ENCODE data around the gene ABHD1. TPM values are rescaled to one million over a fixed set of nuclear protein-coding genes. Genes with fewer than 3 reads are reported as not detected.
A peak's percentile ranks its signal among the peaks of the same experiment; 100 is the strongest.

The ABHD1 gene
- total RNA-seq, 5 donors from 2014 or later (not counting 1 experiment from before 2014, with no cell fraction given): 0.66 to 1.4 (median 1.2) TPM

GRCh38 chr2:27148801-27149439, 25.3 kb downstream of the ABHD1 start, which contains the start of gene TCF23:
Gene TCF23, plus strand, starts transcription at chr2:27149004. Its CDS starts 130 bp downstream, at chr2:27149134.
- H3K36me3 Mint-ChIP-seq: no peaks in the 10 kb centered on the region
- H3K4me3 ChIP-seq (ENCODE audit: control insufficient read depth in 1 of 2, extremely low read depth in 1 of 2, low read length in 1 of 2): no peak within 1 kb of the TSS

DNA sequence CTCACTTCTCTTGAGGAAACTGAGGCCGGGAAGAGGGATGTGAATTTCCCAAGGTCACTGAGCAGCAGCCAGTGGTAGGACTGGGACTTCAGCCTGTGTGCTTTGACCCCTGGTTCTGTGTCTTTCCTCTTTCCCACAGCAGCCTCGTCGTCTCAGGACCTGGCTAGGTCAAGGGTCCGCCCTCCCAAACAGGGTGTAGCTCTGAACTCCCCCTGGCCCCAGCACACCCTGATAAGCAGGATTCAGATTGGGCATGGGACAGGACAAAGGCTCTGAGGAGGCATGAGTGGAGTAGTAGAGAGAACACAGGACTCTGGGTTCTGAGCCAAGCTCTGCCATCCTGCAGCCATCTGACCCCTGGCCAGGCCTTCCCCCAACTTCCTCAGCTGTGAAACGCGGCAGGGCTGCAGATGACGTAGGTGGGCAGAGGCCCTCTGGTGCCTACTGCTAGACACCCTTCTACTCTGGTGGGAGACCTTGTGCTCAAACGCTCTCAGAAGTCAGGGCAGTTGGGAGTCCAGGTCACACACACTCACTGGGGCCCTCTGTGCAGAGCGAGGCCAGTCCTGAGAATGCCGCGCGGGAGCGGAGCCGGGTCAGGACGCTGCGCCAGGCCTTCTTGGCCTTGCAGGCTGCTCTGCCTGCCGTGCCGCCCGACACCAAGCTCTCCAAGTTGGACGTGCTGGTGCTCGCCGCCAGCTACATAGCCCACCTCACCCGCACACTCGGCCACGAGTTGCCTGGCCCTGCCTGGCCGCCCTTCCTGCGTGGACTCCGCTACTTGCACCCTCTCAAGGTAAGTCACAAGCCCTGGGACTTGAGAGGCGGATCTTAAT, 26.2 kb downstream of the ABHD1 start:
- DNase-seq (no peak), ATAC-seq (replicated peaks in 1 of 4) (no peak)
- Histone ChIP-seq H3K4me1 (ENCODE audit: control insufficient read depth in 1 of 2, extremely low read depth in 1 of 2, insufficient read depth in 2 of 2, low read length in 2 of 2) (no peaks in the 10 kb centered on the region), H3K4me3 (ENCODE audit: control insufficient read depth in 1 of 2, extremely low read depth in 1 of 2, low read length in 1 of 2) (no peak overlapping the region), H3K27me3 (replicated peaks in 1 of 2; ENCODE audit: control insufficient read depth in 2 of 2, extremely low read depth in 1 of 2, insufficient read depth in 2 of 2, low read length in 1 of 2) (peaks cover 0 to 37% of the 10 kb centered on the region in 2 experiments), H3K36me3 (ENCODE audit: control insufficient read depth in 2 of 2, extremely low read depth in 1 of 2, insufficient read depth in 1 of 2, low read length in 1 of 2) (no peaks in the 10 kb centered on the region), H3K27ac (ENCODE audit: low read length) (no peak overlapping the region), H3K9me3 (no peaks in the 10 kb centered on the region)
- H3K36me3 Mint-ChIP-seq: no peaks in the 10 kb centered on the region
- H3K4me1 Mint-ChIP-seq: no peaks in the 10 kb centered on the region
- H3K27ac Mint-ChIP-seq: no peak overlapping the region
- peaks cover 4 to 12% of the 10 kb centered on the region in 2 donors for H3K27me3 Mint-ChIP-seq
- no peak overlapping the region for H3K4me3 Mint-ChIP-seq
- no peaks in the 10 kb centered on the region for H3K9me3 Mint-ChIP-seq
- ChIA-PET CTCF (no interaction called here), POLR2A (no interaction called here)
- WGBS (ENCODE audit: insufficient coverage): 87% methylated on average over 19 of the region's 29 CpGs

More at GRCh38 chr2:27148801-27149439, 25.3 kb downstream of the ABHD1 start, which contains the start of gene TCF23:
- ChIA-PET POLR2A (no interaction called here), CTCF (no interaction called here)
- H3K27me3 Mint-ChIP-seq: peaks cover 4 to 12% of the 10 kb centered on the region in 2 donors
- no peaks in the 10 kb centered on the region for H3K4me1 Mint-ChIP-seq
- H3K36me3 ChIP-seq (ENCODE audit: control insufficient read depth in 2 of 2, extremely low read depth in 1 of 2, insufficient read depth in 1 of 2, low read length in 1 of 2): no peaks in the 10 kb centered on the region
- WGBS (ENCODE audit: insufficient coverage): 79% methylated on average over 8 of the region's 12 CpGs
- H3K27ac Mint-ChIP-seq: peak within 1 kb of the TSS in 1 of 2 donors; percentile 39
- H3K27me3 ChIP-seq (replicated peaks in 1 of 2; ENCODE audit: control insufficient read depth in 2 of 2, extremely low read depth in 1 of 2, insufficient read depth in 2 of 2, low read length in 1 of 2): peaks cover 0 to 33% of the 10 kb centered on the region in 2 experiments
- ATAC-seq (replicated peaks in 1 of 4): no peak
- H3K4me1 ChIP-seq (ENCODE audit: control insufficient read depth in 1 of 2, extremely low read depth in 1 of 2, insufficient read depth in 2 of 2, low read length in 2 of 2): no peaks in the 10 kb centered on the region
- no peak within 1 kb of the TSS for H3K27ac ChIP-seq (ENCODE audit: low read length)
- DNase-seq: no peak
- no peaks in the 10 kb centered on the region for H3K9me3 ChIP-seq
- no peak within 1 kb of the TSS for H3K4me3 Mint-ChIP-seq
- H3K9me3 Mint-ChIP-seq: no peaks in the 10 kb centered on the region

DNA sequence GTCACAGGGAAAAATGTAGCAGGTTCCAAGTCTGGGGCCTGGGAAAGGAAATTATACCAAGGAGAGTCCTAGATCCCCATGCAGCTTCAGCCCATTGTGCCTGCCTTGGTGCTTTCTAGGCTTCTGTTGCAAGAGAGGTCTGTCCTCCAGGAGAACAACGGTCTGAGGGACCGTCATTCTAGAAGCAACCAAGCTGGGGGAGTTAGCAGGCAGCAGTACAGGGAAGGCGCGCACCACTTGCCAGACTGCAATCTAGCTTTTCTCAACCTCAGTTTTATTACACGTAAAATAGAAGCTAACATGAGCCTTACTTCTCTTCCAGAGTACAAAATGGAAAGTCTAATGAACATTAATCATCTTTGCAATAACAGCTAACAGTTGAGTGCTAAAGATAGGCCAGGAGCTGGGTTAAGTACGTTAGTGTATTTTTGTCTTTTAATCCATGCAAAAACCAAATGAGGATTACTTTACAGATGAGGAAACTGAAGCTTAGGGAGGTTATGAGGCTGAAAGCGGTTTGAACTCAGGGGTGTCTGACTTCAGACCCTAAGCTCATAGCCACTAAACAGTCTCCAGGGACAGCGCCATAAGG, 27.1 kb downstream of the ABHD1 start:
- Mint-ChIP-seq H3K4me3 (no peak overlapping the region), H3K4me1 (no peaks in the 10 kb centered on the region), H3K27me3 (peaks cover 4 to 10% of the 10 kb centered on the region in 2 donors), H3K27ac (no peak overlapping the region), H3K9me3 (no peaks in the 10 kb centered on the region), H3K36me3 (no peaks in the 10 kb centered on the region)
- POLR2A ChIA-PET: interaction anchor here in 1 of 2 donors (0.5 kb wide), 1 partner anchor 8 kb away, joined by 3 read pairs; no protein-coding TSS in a partner anchor
- 100% methylated on average over 3 of the region's 8 CpGs for WGBS (ENCODE audit: insufficient coverage)
- H3K4me3 ChIP-seq (ENCODE audit: control insufficient read depth in 1 of 2, extremely low read depth in 1 of 2, low read length in 1 of 2): no peak overlapping the region
- H3K27ac ChIP-seq (ENCODE audit: low read length): no peak overlapping the region
- no peaks in the 10 kb centered on the region for H3K9me3 ChIP-seq
- CTCF ChIA-PET: interaction anchor here in 1 of 2 donors (0.5 kb wide), 1 partner anchor 355 kb away, joined by 4 read pairs; no protein-coding TSS in a partner anchor
- no peaks in the 10 kb centered on the region for H3K4me1 ChIP-seq (ENCODE audit: control insufficient read depth in 1 of 2, extremely low read depth in 1 of 2, insufficient read depth in 2 of 2, low read length in 2 of 2)
- DNase-seq: no peak
- peaks cover 0 to 41% of the 10 kb centered on the region in 2 experiments for H3K27me3 ChIP-seq (replicated peaks in 1 of 2; ENCODE audit: control insufficient read depth in 2 of 2, extremely low read depth in 1 of 2, insufficient read depth in 2 of 2, low read length in 1 of 2)
- no peaks in the 10 kb centered on the region for H3K36me3 ChIP-seq (ENCODE audit: control insufficient read depth in 2 of 2, extremely low read depth in 1 of 2, insufficient read depth in 1 of 2, low read length in 1 of 2)
- no peak for ATAC-seq (replicated peaks in 1 of 4)

DNA sequence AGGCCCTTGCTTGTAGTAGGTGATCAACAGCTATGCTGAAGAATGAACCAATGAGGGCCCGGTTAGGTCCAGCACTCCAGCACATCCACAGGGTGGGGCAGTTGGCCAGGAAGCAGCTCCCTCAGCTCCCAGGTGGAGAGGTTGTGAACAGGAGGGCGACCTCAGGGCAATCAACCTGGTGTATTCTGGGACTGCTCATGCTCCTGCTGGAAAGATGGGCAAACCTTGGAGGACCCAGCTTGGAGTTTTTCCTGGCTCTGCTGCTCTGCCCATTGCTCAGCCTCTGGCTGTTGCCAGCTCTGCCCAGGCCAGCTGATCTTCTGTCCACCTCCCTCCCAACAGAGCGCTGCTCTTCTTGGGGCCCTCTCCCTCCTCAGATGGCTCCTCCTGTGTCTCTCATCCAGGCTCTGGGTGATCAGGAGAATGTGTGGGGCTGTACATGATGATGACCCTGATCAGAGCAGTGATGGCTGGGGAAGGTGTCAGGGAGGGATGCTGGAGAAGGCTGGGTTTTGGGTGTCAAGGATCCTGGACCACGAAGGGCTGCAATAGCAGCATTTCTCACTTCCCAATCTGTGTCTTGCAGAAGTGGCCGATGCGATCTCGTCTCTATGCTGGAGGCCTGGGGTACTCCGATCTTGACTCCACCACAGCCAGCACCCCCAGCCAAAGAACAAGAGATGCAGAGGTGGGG, 28.6 kb downstream of the ABHD1 start:
- H3K27ac ChIP-seq (ENCODE audit: low read length): no peak overlapping the region
- H3K4me1 ChIP-seq (ENCODE audit: control insufficient read depth in 1 of 2, extremely low read depth in 1 of 2, insufficient read depth in 2 of 2, low read length in 2 of 2): no peaks in the 10 kb centered on the region
- Mint-ChIP-seq H3K36me3 (no peaks in the 10 kb centered on the region), H3K9me3 (no peaks in the 10 kb centered on the region), H3K4me1 (no peaks in the 10 kb centered on the region), H3K27ac (no peak overlapping the region), H3K27me3 (peaks cover 4 to 5% of the 10 kb centered on the region in 2 donors), H3K4me3 (no peak overlapping the region)
- WGBS (ENCODE audit: insufficient coverage): 82% methylated on average over 6 of the region's 8 CpGs
- no peaks in the 10 kb centered on the region for H3K9me3 ChIP-seq
- POLR2A ChIA-PET: no interaction called here
- ATAC-seq (replicated peaks in 1 of 4): no peak
- no peak overlapping the region for H3K4me3 ChIP-seq (ENCODE audit: control insufficient read depth in 1 of 2, extremely low read depth in 1 of 2, low read length in 1 of 2)
- CTCF ChIA-PET: no interaction called here
- H3K36me3 ChIP-seq (ENCODE audit: control insufficient read depth in 2 of 2, extremely low read depth in 1 of 2, insufficient read depth in 1 of 2, low read length in 1 of 2): no peaks in the 10 kb centered on the region
- DNase-seq: no peak
- peaks cover 0 to 34% of the 10 kb centered on the region in 2 experiments for H3K27me3 ChIP-seq (replicated peaks in 1 of 2; ENCODE audit: control insufficient read depth in 2 of 2, extremely low read depth in 1 of 2, insufficient read depth in 2 of 2, low read length in 1 of 2)

- no peak for ATAC-seq (replicated peaks in 1 of 4)
- no peaks in the 10 kb centered on the region for H3K9me3 Mint-ChIP-seq
- peaks cover 0 to 31% of the 10 kb centered on the region in 2 experiments for H3K27me3 ChIP-seq (replicated peaks in 1 of 2; ENCODE audit: control insufficient read depth in 2 of 2, extremely low read depth in 1 of 2, insufficient read depth in 2 of 2, low read length in 1 of 2)
- no peaks in the 10 kb centered on the region for H3K9me3 ChIP-seq
- no peaks in the 10 kb centered on the region for H3K4me1 ChIP-seq (ENCODE audit: control insufficient read depth in 1 of 2, extremely low read depth in 1 of 2, insufficient read depth in 2 of 2, low read length in 2 of 2)
- H3K27ac ChIP-seq (ENCODE audit: low read length): no peak overlapping the region
- 57% methylated on average over 1 of the region's 2 CpGs for WGBS (ENCODE audit: insufficient coverage)
- H3K36me3 ChIP-seq (ENCODE audit: control insufficient read depth in 2 of 2, extremely low read depth in 1 of 2, insufficient read depth in 1 of 2, low read length in 1 of 2): no peaks in the 10 kb centered on the region
- no peaks in the 10 kb centered on the region for H3K4me1 Mint-ChIP-seq
- H3K27ac Mint-ChIP-seq: no peak overlapping the region
- ChIA-PET POLR2A (no interaction called here), CTCF (no interaction called here)
- no peak overlapping the region for H3K4me3 Mint-ChIP-seq
- peaks cover 4 to 5% of the 10 kb centered on the region in 2 donors for H3K27me3 Mint-ChIP-seq
- no peak for DNase-seq
- H3K36me3 Mint-ChIP-seq: no peaks in the 10 kb centered on the region
- no peak overlapping the region for H3K4me3 ChIP-seq (ENCODE audit: control insufficient read depth in 1 of 2, extremely low read depth in 1 of 2, low read length in 1 of 2)
Measured at GRCh38 chr2:27152796-27153464, 29.3 kb downstream of the ABHD1 start.

All from T-cell (primary cell).